AG04450 (cell line): ENCODE results near the gene ICAM1. TPM values are rescaled to one million over a fixed set of nuclear protein-coding genes. Genes with fewer than 3 reads are reported as not detected.
A peak's percentile ranks its signal among the peaks of the same experiment; 100 is the strongest.

Source experiments
- CTCF ChIA-PET: fragments of 300-600, 350-600 bp; formaldehyde crosslinking; extraction: SDS; loops from one replicate; lab custom pipeline; 2022; ENCODE audit warnings: antibody characterized with exemption, inconsistent platforms; lab: Charles Lee
- POLR2A ChIA-PET: fragments of 350-600 bp; formaldehyde crosslinking; extraction: SDS; loops from one replicate; lab custom pipeline; 2021; ENCODE audit warnings: antibody characterized with exemption, inconsistent platforms; lab: Yijun Ruan, JAX
- DNase-seq: peaks from one replicate; pipeline ENCODE4 v3.0.0-alpha.2; 2011; ENCODE audit warnings: low read depth, low spot score
- H3K27ac ChIP-seq: one replicate; pipeline ENCODE4 v1.5.1; 2012; ENCODE audit warnings: low read depth, low read length, control low read depth
- H3K27me3 ChIP-seq: one replicate; pipeline ENCODE4 v1.6.0; 2012; ENCODE audit warnings: low read length; ENCODE audit not compliant: control insufficient read depth, insufficient read depth
- H3K4me3 ChIP-seq: 2 replicates; pipeline ENCODE4 v1.5.1; 2011; ENCODE audit warnings: mild to moderate bottlenecking, low read depth, low read length, control low read depth
- H3K9me3 ChIP-seq: 2 replicates; pipeline ENCODE4 v1.5.1; 2012; ENCODE audit warnings: low read length; ENCODE audit not compliant: control insufficient read depth, insufficient read depth
- CTCF ChIP-seq: IDR thresholded peaks from 2 replicates; pipeline ENCODE4 v1.5.1; 2011; ENCODE audit warnings: low read depth, low read length, control low read depth, inconsistent platforms
- polyA plus RNA-seq: library from polyadenylated mRNA; depleted of rRNA; stranded (reverse); fragments of >200 nt; gene quantifications from 2 replicates; pipeline ENCODE4 v1.2.3, GENCODE V29; 2011

The ICAM1 gene
- polyA plus RNA-seq, 1 experiment: 40.4 TPM

GRCh38 chr19:10271543-10272086 is 695 bp downstream of the ICAM1 start:
- Histone ChIP-seq H3K9me3 (no peaks in the 10 kb centered on the region; the same call in 1 of the 2 replicates), H3K4me3 (peak overlapping the region; percentile 63), H3K27ac (no peak overlapping the region), H3K27me3 (no peaks in the 10 kb centered on the region)
- DNase-seq: no peak
- ChIA-PET CTCF (interaction anchor here (1.5 to 5.9 kb wide), 5 partner anchors 12 to 120 kb away, joined by 5 to 85 read pairs (median 30); partner anchors contain the start of gene RAVER1), POLR2A (interaction anchor here (0.8 to 3.3 kb wide), 8 partner anchors 13 to 119 kb away, joined by 3 to 17 read pairs (median 5); partner anchors contain the start of genes ICAM4, ICAM5 and RAVER1)
- no peak for TF ChIP-seq CTCF

GRCh38 chr19:10274589-10274988 is 3.7 kb downstream of the ICAM1 start:
- ChIA-PET POLR2A (interaction anchor here (1.2 kb wide), 1 partner anchor 114 kb away, joined by 3 read pairs; no protein-coding TSS in a partner anchor), CTCF (no interaction called here)
- peak overlapping the region; percentile 11 for H3K27ac ChIP-seq
- no peak for TF ChIP-seq CTCF
- DNase-seq: no peak
- no peaks in the 10 kb centered on the region; the same call in 1 of the 2 replicates for H3K9me3 ChIP-seq
- no peak overlapping the region for H3K4me3 ChIP-seq
- no peaks in the 10 kb centered on the region for H3K27me3 ChIP-seq

DNA sequence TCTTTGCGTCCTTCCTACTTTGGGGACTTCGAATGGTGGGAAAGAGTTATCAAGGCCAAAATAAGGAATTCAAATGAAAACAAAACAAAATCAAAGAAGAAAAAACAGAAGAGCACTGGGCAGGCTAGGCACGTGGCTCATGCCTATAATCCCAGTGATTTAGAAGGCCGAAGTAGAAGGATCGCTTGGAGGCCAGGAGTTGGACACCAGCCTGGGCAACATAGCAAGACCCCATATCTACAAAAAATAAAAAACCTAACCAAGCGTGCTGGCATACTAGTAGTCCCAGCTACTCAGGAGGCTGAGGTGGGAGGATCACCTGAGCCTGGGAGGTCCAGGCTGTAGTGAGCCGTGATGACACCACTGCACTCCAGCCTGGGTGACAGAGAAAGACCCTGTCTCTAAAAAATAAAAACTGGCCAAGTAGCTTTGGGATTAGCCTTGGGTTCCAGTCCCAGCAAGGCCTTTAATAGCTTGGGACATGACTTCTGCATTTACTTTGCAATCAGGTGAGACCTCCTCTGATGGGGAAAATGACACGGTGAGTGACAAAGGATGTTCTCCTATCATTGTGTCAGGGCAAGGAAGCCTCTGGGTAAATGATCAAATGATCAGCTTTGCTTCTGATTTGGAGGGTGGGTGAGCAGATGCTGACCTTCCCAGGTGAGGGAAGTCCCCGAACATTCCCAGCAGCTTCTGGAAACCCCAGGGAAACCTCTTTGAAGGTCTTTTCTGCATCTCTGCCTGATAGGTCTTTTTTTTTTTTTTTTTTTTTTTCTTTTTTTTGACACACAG is 7.1 kb downstream of the ICAM1 start:
- Histone ChIP-seq H3K4me3 (no peak overlapping the region), H3K27me3 (no peaks in the 10 kb centered on the region), H3K9me3 (no peaks in the 10 kb centered on the region), H3K27ac (no peak overlapping the region)
- CTCF ChIA-PET: interaction anchor here (0.6 to 1.5 kb wide), 2 partner anchors 12 to 18 kb away, joined by 3 to 6 read pairs; partner anchors contain the start of gene ICAM5
- POLR2A ChIA-PET: interaction anchor here (1.4 to 1.5 kb wide), 2 partner anchors 8 to 13 kb away, joined by 5 read pairs; partner anchors contain the start of gene ICAM4
- no peak for TF ChIP-seq CTCF
- DNase-seq: no peak

GRCh38 chr19:10278935-10279334 is 8.0 kb downstream of the ICAM1 start:
- no peak for TF ChIP-seq CTCF
- DNase-seq: no peak
- Histone ChIP-seq H3K27ac (no peak overlapping the region), H3K9me3 (no peaks in the 10 kb centered on the region), H3K27me3 (no peaks in the 10 kb centered on the region), H3K4me3 (no peak overlapping the region)
- ChIA-PET CTCF (interaction anchor here (0.6 to 0.7 kb wide), 3 partner anchors 55 to 294 kb away, joined by 3 to 6 read pairs (median 3); no protein-coding TSS in a partner anchor), POLR2A (interaction anchor here (1.2 kb wide), 1 partner anchor 8 kb away, joined by 3 read pairs; the partner anchor contains the start of gene ICAM1)
